ENCODE measurements around the gene ZNF280A. TPM values are rescaled to one million over a fixed set of nuclear protein-coding genes. Genes with fewer than 3 reads are reported as not detected.
"Not testable (repeated sequence)": the region's sequence is repeated elsewhere in the genome, so short reads cannot be mapped to it uniquely, and the experiment has no call there.

The ZNF280A gene
- total RNA-seq, 1 donor from 2014 or later = not detected

GRCh38 chr22:22468794-22469469, 51.1 kb downstream of the ZNF280A start:
- not testable (repeated sequence) for DNase-seq

DNA sequence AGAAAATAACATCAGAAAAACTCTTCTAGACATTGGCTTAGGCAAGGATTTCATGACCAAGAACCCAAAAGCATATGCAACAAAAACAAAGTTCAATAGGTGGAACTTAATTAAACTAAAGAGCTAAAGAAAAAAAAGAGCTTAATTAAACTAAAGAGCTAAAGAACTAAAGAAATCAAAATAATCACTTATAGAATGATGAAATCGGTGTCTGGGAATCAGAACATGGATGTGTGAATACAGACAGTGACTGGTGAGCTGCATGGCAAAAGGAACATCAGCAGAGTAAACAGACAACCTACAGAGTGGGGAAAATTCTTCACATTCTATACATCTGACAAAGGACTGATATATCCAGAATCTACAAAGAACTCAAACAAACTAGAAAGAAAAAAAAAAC, 53.0 kb downstream of the ZNF280A start:
- DNase-seq = no peak

DNA sequence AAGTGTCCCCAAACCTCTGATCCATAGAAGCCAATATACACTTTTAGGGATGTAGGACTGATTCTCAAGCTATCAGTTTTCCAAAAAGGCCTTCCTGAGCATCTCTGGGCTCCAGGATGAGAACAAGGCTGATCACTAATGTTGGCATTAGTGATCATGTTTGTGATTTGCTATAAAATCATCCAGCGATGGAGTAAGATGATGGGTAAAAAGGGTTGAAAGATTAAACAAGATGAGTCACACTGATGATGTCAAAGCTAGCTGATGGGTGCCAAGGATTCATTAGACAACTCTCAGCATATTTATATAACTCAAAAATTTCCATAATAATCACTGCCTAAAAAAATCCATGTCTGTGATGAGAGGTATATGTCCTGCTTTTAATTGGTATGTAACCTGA, 54.3 kb downstream of the ZNF280A start:
- no peak for DNase-seq

DNA sequence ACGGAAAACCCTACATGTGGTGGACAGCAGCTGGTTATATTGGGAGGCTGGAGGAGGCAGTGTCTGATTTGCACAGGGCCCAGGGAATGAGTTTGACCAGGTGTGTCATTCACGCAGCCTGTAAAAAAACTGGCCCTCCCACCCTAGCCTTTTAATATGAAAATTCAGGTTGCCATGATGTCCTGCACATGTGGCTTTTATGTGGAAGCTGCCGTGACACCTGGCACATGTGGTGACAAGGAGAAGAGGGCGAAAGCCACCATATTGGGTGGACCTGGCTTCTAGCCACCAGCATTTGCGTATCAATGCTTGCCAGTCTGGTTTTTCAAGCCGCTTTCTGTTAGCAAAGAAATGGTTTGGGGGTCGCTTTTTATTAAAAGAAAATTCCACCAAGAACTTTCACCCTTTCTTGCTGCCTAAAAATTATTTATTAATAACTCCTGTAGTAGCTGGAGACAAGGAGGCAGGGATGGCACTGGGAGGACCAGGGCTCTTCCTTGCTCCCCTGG, 54.9 kb downstream of the ZNF280A start:
- no peak for DNase-seq

- no peak for DNase-seq
Measured at GRCh38 chr22:22464541-22465054, 55.5 kb downstream of the ZNF280A start.

DNA sequence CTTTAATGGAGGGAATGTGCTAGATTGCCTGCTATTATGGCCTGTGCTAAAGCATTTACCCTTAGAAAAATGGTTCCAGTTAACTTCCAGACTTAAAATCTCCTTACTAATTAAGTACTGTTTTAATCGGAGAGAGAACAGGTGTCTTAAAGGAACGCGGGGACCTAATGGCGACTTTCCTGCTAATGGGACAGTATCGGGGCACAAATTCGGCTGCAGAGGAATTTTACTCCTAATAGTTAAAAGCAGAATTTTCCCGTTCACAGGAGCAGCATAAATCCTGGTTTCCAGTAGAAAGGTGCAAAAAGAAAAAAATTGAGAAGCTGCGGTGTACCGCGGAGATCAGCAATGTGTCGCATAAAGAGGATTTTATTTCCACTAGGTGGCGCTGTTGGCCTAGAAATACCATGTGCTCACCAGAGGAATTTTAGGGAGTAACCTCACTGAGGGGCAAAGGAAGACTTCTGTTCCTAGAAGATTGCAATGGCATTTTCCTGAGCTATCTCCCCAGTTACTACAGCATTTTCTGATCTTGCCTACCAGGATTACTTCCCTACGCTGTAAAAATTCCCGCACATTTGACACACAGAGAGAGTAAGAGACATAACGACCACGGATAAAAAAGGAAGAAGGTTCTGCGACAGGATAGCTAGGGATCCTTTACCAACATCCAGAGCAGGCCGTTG, 56.1 kb downstream of the ZNF280A start:
- DNase-seq = no peak

Other genes with a start within 250 kb of the ZNF280A start
- gene ZNF280B, start 11.5 kb downstream of the ZNF280A start, total RNA-seq = 3.7 TPM
- gene PRAME, start 39.0 kb upstream of the ZNF280A start, total RNA-seq = not detected
- not detected for gene GGTLC2, start 124.3 kb upstream of the ZNF280A start, total RNA-seq